HepG2 (cell line): ENCODE results near the gene ALOX15. TPM values are rescaled to one million over a fixed set of nuclear protein-coding genes. Genes with fewer than 3 reads are reported as not detected.

ENCODE experiments used
- ATAC-seq: fragments of 200-7000 bp; cut with Tn5 transposase; 3 replicates; pipeline ENCODE4 v1.9.1; 2020; ENCODE audit warnings: mild to moderate bottlenecking, moderate library complexity
- BruUV-seq: library from RNA; stranded (reverse); fragments of 400-500 nt; replicated peaks from 2 replicates; lab custom pipeline; 2021; lab: Mats Ljungman, UMichigan
- CTCF ChIA-PET: fragments of 300-600 bp; formaldehyde crosslinking; extraction: SDS; loops from one replicate; lab custom pipeline; 2021; ENCODE audit warnings: low total read pairs, inconsistent platforms, low intra/inter-chr PET ratio; lab: Yijun Ruan, JAX
- POLR2A ChIA-PET: fragments of 350-600 bp; sonication (Branson Sonifier 250); formaldehyde crosslinking; loops from one replicate; lab custom pipeline; 2020; ENCODE audit warnings: antibody characterized with exemption, inconsistent platforms; lab: Yijun Ruan, JAX
- DNase-seq: peaks from one replicate; pipeline ENCODE4 v3.0.0-alpha.2; 2015; ENCODE audit warnings: low spot score
- FAIRE-seq: peaks from 3 replicates; lab custom pipeline; 2011; peaks lifted over from hg19 to GRCh38; lab: Jason Lieb, UNC
- H2AFZ ChIP-seq: one replicate; pipeline ENCODE4 v1.6.1; 2011; ENCODE audit warnings: low read length, inconsistent platforms
- H3K27ac ChIP-seq: fragments of 300-600 bp; 3 replicates; pipeline ENCODE4 v1.8.0; 2011; ENCODE audit warnings: mixed run types, mild to moderate bottlenecking, mixed read lengths, low read length, inconsistent platforms; ENCODE audit not compliant: insufficient read depth; ENCODE audit errors: extremely low read length
- H3K27me3 ChIP-seq, 2 experiments: fragments of 200-600 bp in 1 of 2; 2 replicates in 1 of 2; 3 replicates in 1 of 2; pipeline versions ENCODE4 v1.6.0 to v1.8.0; 2011; ENCODE audit warnings: low read length in 2 of 2, mild to moderate bottlenecking in 2 of 2, moderate library complexity in 2 of 2, inconsistent platforms in 1 of 2; ENCODE audit not compliant: insufficient read depth in 2 of 2, control insufficient read depth in 1 of 2
- H3K36me3 ChIP-seq, 2 experiments: fragments of 200-600 bp in 1 of 2; replicated peaks in 1 of 2; 2 replicates in 1 of 2; 3 replicates in 1 of 2; pipeline versions ENCODE4 v1.5.1 to v1.8.0; 2011; ENCODE audit warnings: low read length in 2 of 2, inconsistent platforms in 1 of 2; ENCODE audit not compliant: insufficient read depth in 2 of 2, control insufficient read depth in 1 of 2
- H3K4me1 ChIP-seq: 2 replicates; pipeline ENCODE4 v1.5.1; 2012; ENCODE audit warnings: low read length, inconsistent platforms; ENCODE audit not compliant: insufficient read depth
- H3K4me2 ChIP-seq: 2 replicates; pipeline ENCODE4 v1.6.0; 2011; ENCODE audit warnings: low read depth, low read length, inconsistent platforms
- H3K4me3 ChIP-seq, 3 experiments: fragments of 200-600 bp in 1 of 3; sonication (generic), shearing (Covaris generic) in 1 of 3; replicated peaks in 1 of 3; 2 replicates each; pipeline ENCODE4 v1.5.1; 2011 to 2016; ENCODE audit warnings: low read length in 3 of 3, inconsistent platforms in 2 of 3, low read depth in 2 of 3, mild to moderate bottlenecking in 2 of 3, control low read depth in 1 of 3, mixed read lengths in 1 of 3; ENCODE audit not compliant: insufficient read depth in 1 of 3
- H3K79me2 ChIP-seq: one replicate; pipeline ENCODE4 v1.6.1; 2011; ENCODE audit warnings: low read length, inconsistent platforms; ENCODE audit not compliant: insufficient read depth
- H3K9ac ChIP-seq: 2 replicates; pipeline ENCODE4 v1.6.0; 2011; ENCODE audit warnings: mild to moderate bottlenecking, low read depth, low read length, inconsistent platforms; ENCODE audit not compliant: insufficient read depth
- H3K9me3 ChIP-seq: 2 replicates; pipeline ENCODE4 v1.5.1; 2012; ENCODE audit warnings: mild to moderate bottlenecking, low read length
- H4K20me1 ChIP-seq: 2 replicates; pipeline ENCODE4 v1.6.0; 2011; ENCODE audit warnings: inconsistent platforms, mild to moderate bottlenecking, low read length, moderate library complexity; ENCODE audit not compliant: insufficient read depth
- ATF6 ChIP-seq: sonication (generic); formaldehyde crosslinking; conservative IDR thresholded peaks from 2 replicates; pipeline ENCODE4 v1.4.0; 2020; ENCODE audit warnings: missing genetic modification reagents
- CCDC6 ChIP-seq: sonication (generic); formaldehyde crosslinking; IDR thresholded peaks from 2 replicates; pipeline ENCODE4 v1.8.1; 2022; ENCODE audit warnings: mild to moderate bottlenecking, missing genetic modification reagents, moderate library complexity
- DMTF1 ChIP-seq: sonication (generic); formaldehyde crosslinking; IDR thresholded peaks from 2 replicates; pipeline ENCODE4 v1.4.0; 2020; ENCODE audit warnings: mild to moderate bottlenecking, missing genetic modification reagents
- ESRRA ChIP-seq: sonication (generic); formaldehyde crosslinking; IDR thresholded peaks from 2 replicates; pipeline ENCODE4 v1.5.1; 2020; ENCODE audit warnings: mild to moderate bottlenecking, low read depth, missing genetic modification reagents
- GTF3A ChIP-seq: sonication (generic); formaldehyde crosslinking; conservative IDR thresholded peaks from 2 replicates; pipeline ENCODE4 v1.4.0; 2020; ENCODE audit warnings: mild to moderate bottlenecking, missing genetic modification reagents
- ZMAT5 ChIP-seq: sonication (generic); formaldehyde crosslinking; IDR thresholded peaks from 2 replicates; pipeline ENCODE4 v1.5.0; 2020; ENCODE audit warnings: mild to moderate bottlenecking, low read depth, missing genetic modification reagents, borderline replicate concordance
- ZNF510 ChIP-seq: sonication (generic); formaldehyde crosslinking; IDR thresholded peaks from 2 replicates; pipeline ENCODE4 v1.4.0; 2020; ENCODE audit warnings: low read depth, mild to moderate bottlenecking, missing genetic modification reagents
- ZNF543 ChIP-seq: sonication (generic); formaldehyde crosslinking; IDR thresholded peaks from 2 replicates; pipeline ENCODE4 v1.4.0; 2020; ENCODE audit warnings: mild to moderate bottlenecking, missing genetic modification reagents
- ZNF567 ChIP-seq: sonication (generic); formaldehyde crosslinking; IDR thresholded peaks from 2 replicates; pipeline ENCODE4 v1.8.1; 2023; ENCODE audit warnings: mild to moderate bottlenecking, missing genetic modification reagents, borderline replicate concordance
- ZNF605 ChIP-seq: sonication (generic); formaldehyde crosslinking; IDR thresholded peaks from 2 replicates; pipeline ENCODE4 v1.8.0; 2022; ENCODE audit warnings: mild to moderate bottlenecking, missing genetic modification reagents
- ZNF609 ChIP-seq: sonication (generic); formaldehyde crosslinking; IDR thresholded peaks from 2 replicates; pipeline ENCODE4 v1.4.0; 2020; ENCODE audit warnings: mild to moderate bottlenecking, missing genetic modification reagents, borderline replicate concordance
- ZNF674 ChIP-seq: sonication (generic); formaldehyde crosslinking; IDR thresholded peaks from 2 replicates; pipeline ENCODE4 v1.5.0; 2020; ENCODE audit warnings: low read depth, mild to moderate bottlenecking, missing genetic modification reagents
- WGBS: methylation state at CpG from one replicate; pipeline ENCODE4 v1.1.6; 2017; ENCODE audit warnings: low lambda C conversion rate; 5-methylcytosine and 5-hydroxymethylcytosine counted together
- in situ Hi-C: cut with HindIII; loops from 2 replicates; pipeline ENCODE4 v1.10.0; 2017; ENCODE audit warnings: low pct_unique_long_range_greater_than_20kb; ENCODE audit not compliant: extremely low pct_ligation_motif_present
- intact Hi-C: fragments of 100-400 bp; cut with micrococcal nuclease; formaldehyde crosslinking; loops from one replicate; pipeline ENCODE4 v1.10.0; 2022; ENCODE audit not compliant: unreplicated experiment
- polyA plus RNA-seq, 8 experiments: library from polyadenylated mRNA; depleted of rRNA in 3 of 8; stranded (reverse) in 7 of 8; unstranded in 1 of 8; fragments of >200 nt; fragmentation: Illumina TruSeq in 4 of 8; extraction: Trizol in 4 of 8; gene quantifications; 2 replicates each; pipeline versions ENCODE4 v1.2.1 to v1.2.3, GENCODE V29; 2011 to 2016; ENCODE audit warnings: low read depth in 4 of 8, missing spikeins in 1 of 8, mixed read lengths in 1 of 8; ENCODE audit not compliant: insufficient read depth in 1 of 8
- total RNA-seq, 5 experiments: library from RNA; depleted of rRNA; stranded (reverse); fragments of >200 nt; fragmentation: Illumina TruSeq; extraction: Trizol; gene quantifications; 2 replicates each; pipeline ENCODE4 v1.2.3, GENCODE V29; 2016; ENCODE audit warnings: low read depth in 1 of 5

The ALOX15 gene
- total and polyA plus RNA-seq, 2 of the 13 experiments (the other 11 are each of a cell fraction or from before 2014, with no cell fraction given), result 0.04 TPM; not detected in 1

- H3K36me3 ChIP-seq, result no peaks in the 10 kb centered on the region
- in situ Hi-C loops (no loop called here), intact Hi-C loops (no loop called here)
- H4K20me1 ChIP-seq, result no peaks in the 10 kb centered on the region
- no peak overlapping the region for H3K9ac ChIP-seq
- CTCF ChIA-PET, result no interaction called here
- H3K4me3 ChIP-seq, result no peak overlapping the region
- no peaks in the 10 kb centered on the region for H3K4me1 ChIP-seq
- POLR2A ChIA-PET, result no interaction called here
- no TSS peak for BruUV-seq
- H3K79me2 ChIP-seq, result no peaks in the 10 kb centered on the region
- H3K27ac ChIP-seq, result no peak overlapping the region
- FAIRE-seq, result no peak
- no peaks in the 10 kb centered on the region for H3K9me3 ChIP-seq
- ATAC-seq, result no peak
- no peaks in the 10 kb centered on the region for H3K27me3 ChIP-seq
- no peak overlapping the region for H2AFZ ChIP-seq
- WGBS, result 90% methylated on average over 2 of the region's 2 CpGs
- no peak for DNase-seq
- no peak overlapping the region for H3K4me2 ChIP-seq
- no peak for TF ChIP-seq DMTF1
- TF ChIP-seq GTF3A (CRISPR knock-in tag), result no peak
- TF ChIP-seq ESRRA (CRISPR knock-in tag), result no peak
- TF ChIP-seq ZMAT5 (CRISPR knock-in tag), result no peak
- TF ChIP-seq ZNF510, result no peak
- TF ChIP-seq ZNF674, result no peak
- TF ChIP-seq ZNF609, result no peak
- TF ChIP-seq CCDC6 (CRISPR knock-in tag), result no peak
- no peak for TF ChIP-seq ZNF605 (CRISPR knock-in tag)
- TF ChIP-seq ATF6 (CRISPR knock-in tag), result no peak
- TF ChIP-seq ZNF567 (CRISPR knock-in tag), result no peak
- TF ChIP-seq ZNF543 (CRISPR knock-in tag), result no peak
These were observed 16.2 kb upstream of the ALOX15 start for GRCh38 chr17:4657678-4658077.
